ENCODE results near the gene SMIM10L2A.
A peak's percentile ranks its signal among the peaks of the same experiment; 100 is the strongest.
"Not testable (repeated sequence)": the region's sequence is repeated elsewhere in the genome, so short reads cannot be mapped to it uniquely, and the experiment has no call there.

The SMIM10L2A gene

DNA sequence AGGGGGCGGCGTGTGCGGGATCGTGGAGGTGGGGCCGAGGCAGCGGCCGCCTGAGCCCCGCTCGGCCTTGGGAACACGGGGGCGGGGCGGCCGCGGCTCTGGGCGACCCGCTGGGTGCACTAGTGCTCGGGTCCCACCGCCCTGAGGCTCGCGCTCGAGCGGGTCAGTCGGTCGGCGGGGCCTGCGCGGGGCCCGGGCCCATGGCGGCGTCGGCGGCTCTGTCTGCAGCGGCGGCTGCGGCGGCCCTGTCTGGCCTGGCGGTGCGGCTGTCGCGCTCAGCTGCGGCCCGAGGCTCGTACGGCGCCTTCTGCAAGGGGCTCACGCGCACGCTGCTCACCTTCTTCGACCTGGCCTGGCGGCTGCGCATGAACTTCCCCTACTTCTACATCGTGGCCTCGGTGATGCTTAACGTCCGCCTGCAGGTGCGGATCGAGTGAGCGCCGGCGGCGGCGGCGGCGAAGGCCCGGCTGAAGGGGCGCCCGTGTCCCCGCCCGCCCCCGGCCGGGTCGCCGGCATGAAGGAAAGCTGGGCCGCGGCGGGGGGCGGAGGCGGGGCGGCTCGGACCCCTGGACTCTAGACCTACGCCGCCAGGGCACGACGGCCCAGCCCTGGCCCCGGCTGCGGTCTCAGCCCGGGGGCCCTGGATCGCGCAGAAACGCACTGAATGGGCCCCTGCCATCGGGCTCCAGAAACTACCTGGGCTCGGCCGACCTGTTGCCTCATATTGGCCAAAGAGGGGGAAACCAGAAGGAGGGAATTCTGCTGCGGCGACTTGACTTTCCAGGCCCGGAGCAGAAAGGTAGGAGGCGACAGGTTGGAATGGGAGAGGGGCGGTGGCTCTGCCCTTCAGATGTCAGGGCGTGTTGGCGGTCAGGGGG, at the start of gene SMIM10L2A:
TSS of gene SMIM10L2A (plus strand) at position 13 of the 878 bp plus-strand sequence. CDS start at position 201, 188 bp downstream.
- DNase-seq (ENCODE audit: low read depth in 2 of 2): no peak

DNA sequence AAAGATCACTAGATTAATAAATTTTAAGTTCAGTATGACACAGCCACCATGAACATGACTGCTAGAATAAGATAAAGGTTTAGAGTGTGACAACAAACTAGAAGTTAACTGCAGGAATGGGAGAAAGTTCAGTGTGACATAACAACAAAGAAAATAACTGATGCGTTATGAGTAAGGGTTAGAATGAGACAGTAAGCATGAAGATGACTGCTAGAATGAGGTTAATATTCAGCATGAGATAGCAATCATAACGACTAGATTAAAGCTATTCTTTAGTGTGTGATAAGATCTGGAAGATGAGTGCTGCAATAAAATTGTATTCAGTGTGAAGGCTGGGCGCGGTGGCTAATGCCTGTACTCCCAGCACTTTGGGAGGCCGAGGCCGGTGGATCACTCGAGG, 48.4 kb upstream of the SMIM10L2A start:
- DNase-seq (ENCODE audit: low read depth in 2 of 2): no peak

GRCh38 chrX:135382260-135382659, 39.5 kb upstream of the SMIM10L2A start:
- DNase-seq (ENCODE audit: low read depth in 2 of 2): no peak

GRCh38 chrX:135383249-135383648, 38.5 kb upstream of the SMIM10L2A start:
- DNase-seq (ENCODE audit: low read depth in 2 of 2): no peak

DNA sequence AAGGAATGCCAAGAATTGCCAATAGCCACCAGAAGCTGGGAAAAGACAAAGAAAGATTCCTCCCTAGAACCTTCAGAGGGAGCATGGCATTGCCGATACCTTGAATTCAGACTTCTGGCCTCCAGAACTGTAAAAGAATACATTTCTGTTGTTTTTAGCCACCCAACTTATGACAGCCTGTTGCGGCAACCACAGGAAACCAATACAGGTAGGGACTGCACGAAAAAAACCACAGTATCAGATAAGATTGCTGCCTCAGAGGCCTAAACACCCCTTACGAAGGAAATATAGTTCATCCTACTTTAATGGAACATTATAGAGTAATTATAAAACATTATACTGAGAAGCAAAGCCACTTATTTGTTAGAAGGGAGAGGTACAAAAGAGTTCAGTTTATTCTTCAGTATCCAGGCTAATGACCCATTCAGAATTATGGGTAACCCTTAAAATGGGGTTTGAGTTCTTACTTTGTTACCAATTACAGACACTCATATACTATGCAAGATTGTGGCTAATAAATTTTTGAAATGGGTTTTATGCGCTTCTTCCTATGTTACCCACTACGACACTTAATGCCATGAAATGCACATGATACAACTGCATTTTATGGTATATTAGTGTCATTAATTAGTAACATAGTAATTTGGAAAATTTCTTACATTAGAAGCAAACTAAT, 37.4 kb upstream of the SMIM10L2A start:
- no peak for DNase-seq (ENCODE audit: low read depth in 2 of 2)

GRCh38 chrX:135388841-135389240, 32.9 kb upstream of the SMIM10L2A start:
- DNase-seq (ENCODE audit: low read depth in 2 of 2): no peak

- no peak for DNase-seq (ENCODE audit: low read depth in 2 of 2)
Measured at GRCh38 chrX:135389243-135389642, 32.5 kb upstream of the SMIM10L2A start.

DNA sequence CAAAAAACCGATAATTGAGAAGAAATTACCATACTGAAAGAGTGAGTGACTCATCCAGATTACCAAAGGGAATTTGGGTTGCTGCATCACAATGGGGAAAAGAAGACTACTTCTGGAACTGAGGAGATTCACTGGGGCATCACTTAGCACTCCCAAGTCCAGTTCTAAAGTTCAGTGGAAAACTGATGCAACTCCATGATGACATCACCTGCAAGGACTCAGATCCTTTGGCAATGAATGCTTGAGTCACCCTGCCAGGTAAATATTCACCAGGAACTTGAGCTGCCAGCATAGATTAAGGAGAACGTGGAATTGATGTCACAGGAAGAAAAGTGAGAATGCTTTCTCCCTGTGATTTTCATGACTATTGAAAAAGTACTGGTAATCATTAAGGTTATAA, 32.0 kb upstream of the SMIM10L2A start:
- DNase-seq (ENCODE audit: low read depth in 2 of 2): no peak

GRCh38 chrX:135391734-135392133, 30.0 kb upstream of the SMIM10L2A start:
- no peak for DNase-seq (ENCODE audit: low read depth in 2 of 2)

DNA sequence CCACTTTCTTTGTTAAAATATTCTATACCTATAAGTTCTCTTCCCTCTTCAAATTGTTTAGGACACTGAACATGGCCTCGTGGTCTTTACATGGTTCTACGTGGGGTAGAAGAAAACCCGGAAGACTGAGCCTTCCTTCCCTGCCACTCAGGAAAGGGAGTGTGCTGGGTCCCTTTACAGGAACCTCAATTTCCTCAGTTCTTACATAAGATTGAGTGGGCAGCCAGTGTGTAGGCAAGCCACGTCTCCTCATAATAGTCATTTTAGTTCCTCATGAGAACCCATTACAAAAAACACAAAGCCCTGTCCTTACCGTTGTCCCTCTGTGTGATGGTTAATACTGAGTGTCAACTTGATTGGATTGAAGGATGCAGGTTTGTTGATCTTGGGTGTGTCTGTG, 28.7 kb upstream of the SMIM10L2A start:
- DNase-seq (ENCODE audit: low read depth in 2 of 2): no peak

DNA sequence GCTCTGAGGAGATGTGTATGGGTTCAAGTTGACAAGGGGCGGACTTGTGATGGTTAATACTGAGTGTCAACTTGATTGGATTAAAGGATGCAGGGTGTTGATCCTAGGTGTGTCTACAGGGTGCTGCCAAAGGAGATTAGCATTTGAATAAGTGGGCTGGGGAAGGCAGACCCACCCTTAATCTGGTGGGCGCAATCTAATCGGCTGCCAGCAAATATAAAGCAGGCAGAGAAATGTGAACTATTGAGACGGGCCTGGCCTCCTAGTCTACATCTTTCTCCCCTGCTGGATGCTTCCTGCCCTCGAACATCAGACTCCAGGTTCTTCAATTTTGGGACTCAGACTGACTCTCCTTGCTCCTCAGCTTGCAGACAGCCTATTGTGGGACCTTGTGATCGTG, 26.7 kb upstream of the SMIM10L2A start:
- no peak for DNase-seq (ENCODE audit: low read depth in 2 of 2)

GRCh38 chrX:135396109-135396508, 25.6 kb upstream of the SMIM10L2A start:
- no peak for DNase-seq (ENCODE audit: low read depth in 2 of 2)

GRCh38 chrX:135396566-135396965, 25.2 kb upstream of the SMIM10L2A start:
- no peak for DNase-seq (ENCODE audit: low read depth in 2 of 2)

GRCh38 chrX:135397652-135398051, 24.1 kb upstream of the SMIM10L2A start:
- no peak for DNase-seq (ENCODE audit: low read depth in 2 of 2)

DNA sequence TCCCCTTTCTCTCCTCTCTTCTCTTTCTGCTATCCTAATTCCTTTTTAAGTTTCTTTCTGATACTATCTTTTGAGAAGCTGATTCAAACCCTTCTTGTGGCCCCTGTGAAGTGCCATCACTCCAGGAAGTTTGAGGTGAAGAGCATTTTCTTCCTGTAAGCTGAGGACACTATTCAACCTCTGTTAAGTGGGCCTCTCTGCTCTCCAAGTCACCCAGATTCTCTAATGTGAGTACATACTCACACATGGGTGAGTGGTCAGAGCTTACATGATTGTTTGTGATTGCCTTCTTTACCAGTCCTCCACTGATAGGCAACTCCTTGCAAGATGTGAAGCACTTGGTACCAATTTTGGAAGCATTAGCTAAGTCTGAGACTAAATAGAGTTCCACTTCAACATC, 18.4 kb upstream of the SMIM10L2A start:
- DNase-seq (ENCODE audit: low read depth in 2 of 2): no peak

- DNase-seq (ENCODE audit: low read depth in 2 of 2): not testable (repeated sequence)
Measured at GRCh38 chrX:135406428-135406827, 15.3 kb upstream of the SMIM10L2A start.

GRCh38 chrX:135408794-135409193, 12.9 kb upstream of the SMIM10L2A start:
- no peak for DNase-seq (ENCODE audit: low read depth in 2 of 2)

GRCh38 chrX:135410861-135411627, 10.7 kb upstream of the SMIM10L2A start:
- no peak for DNase-seq (ENCODE audit: low read depth in 2 of 2)

GRCh38 chrX:135411893-135412292, 9.9 kb upstream of the SMIM10L2A start:
- DNase-seq (ENCODE audit: low read depth in 2 of 2): no peak

DNA sequence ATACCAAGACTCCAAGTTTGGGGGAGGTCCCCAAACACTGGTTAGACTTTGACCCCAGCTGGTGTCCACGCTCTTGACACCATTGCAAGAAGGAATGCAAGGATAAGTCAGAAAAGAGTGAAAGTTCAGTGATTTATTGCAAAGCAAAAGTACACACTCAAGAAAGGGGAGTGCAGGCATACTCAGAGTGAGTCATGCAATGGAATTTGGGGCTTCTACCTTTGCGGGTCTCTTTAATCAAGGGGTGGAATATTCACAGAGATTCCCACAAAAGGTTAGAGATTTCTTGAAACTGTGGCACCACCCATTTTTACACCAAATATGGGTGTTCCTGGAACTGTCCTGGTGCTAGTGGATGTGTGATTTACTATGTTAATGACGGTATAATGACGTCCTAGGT, 5.2 kb upstream of the SMIM10L2A start:
- DNase-seq (ENCODE audit: low read depth in 2 of 2): no peak

- no peak for DNase-seq (ENCODE audit: low read depth in 2 of 2)
Measured at GRCh38 chrX:135420831-135421230, 913 bp upstream of the SMIM10L2A start.

GRCh38 chrX:135421537-135421931, 210 bp upstream of the SMIM10L2A start:
- DNase-seq (ENCODE audit: low read depth in 2 of 2): peak; percentile 22 to 29
